WTC11 (cell line): Measurements from ENCODE around the gene ITIH5. TPM values are rescaled to one million over a fixed set of nuclear protein-coding genes. Genes with fewer than 3 reads are reported as not detected.

Experiments
- ATAC-seq: fragments of 200-7000 bp; cut with Tn5 transposase; 2 replicates; pipeline ENCODE4 v1.10.0; 2021; ENCODE audit warnings: mild to moderate bottlenecking, moderate library complexity
- CTCF ChIA-PET: fragments of 300-600 bp; sonication (Branson Sonifier 250); formaldehyde crosslinking; loops from one replicate; lab custom pipeline; 2021; ENCODE audit warnings: antibody characterized with exemption; lab: Charles Lee
- POLR2A ChIA-PET: fragments of 350-600 bp; sonication (Branson Sonifier 250); formaldehyde crosslinking; loops from one replicate; lab custom pipeline; 2021; ENCODE audit warnings: antibody characterized with exemption; lab: Charles Lee
- DNase-seq: peaks from one replicate; pipeline ENCODE4 v3.0.0; 2021; ENCODE audit warnings: low spot score
- H3K27ac Mint-ChIP-seq: 2 replicates; pipeline ENCODE4 v1.8.0; 2021; ENCODE audit warnings: mixed read lengths
- H3K27me3 Mint-ChIP-seq: 2 replicates; pipeline ENCODE4 v1.8.0; 2021; ENCODE audit warnings: low read depth, mild to moderate bottlenecking, moderate library complexity, mixed read lengths
- H3K36me3 Mint-ChIP-seq: 2 replicates; pipeline ENCODE4 v1.8.0; 2021; ENCODE audit warnings: mixed read lengths
- H3K4me1 Mint-ChIP-seq: 2 replicates; pipeline ENCODE4 v1.8.0; 2022; ENCODE audit warnings: mixed read lengths
- H3K4me3 Mint-ChIP-seq: 2 replicates; pipeline ENCODE4 v1.8.0; 2021; ENCODE audit warnings: mild to moderate bottlenecking, moderate library complexity, mixed read lengths
- H3K9me3 Mint-ChIP-seq: 2 replicates; pipeline ENCODE4 v1.8.0; 2021; ENCODE audit warnings: mixed read lengths
- AFF4 ChIP-seq: sonication (generic); formaldehyde crosslinking; IDR thresholded peaks from 2 replicates; pipeline ENCODE4 v1.8.1; 2023; ENCODE audit warnings: mild to moderate bottlenecking, missing genetic modification reagents, borderline replicate concordance
- ARID4B ChIP-seq: sonication (generic); formaldehyde crosslinking; IDR thresholded peaks from 2 replicates; pipeline ENCODE4 v1.8.0; 2023; ENCODE audit warnings: missing genetic modification reagents, mild to moderate bottlenecking, borderline replicate concordance
- ATF1 ChIP-seq: sonication (generic); formaldehyde crosslinking; IDR thresholded peaks from 2 replicates; pipeline ENCODE4 v1.8.1; 2023; ENCODE audit warnings: mild to moderate bottlenecking, moderate library complexity, missing genetic modification reagents
- ATF6 ChIP-seq: sonication (generic); formaldehyde crosslinking; IDR thresholded peaks from 2 replicates; pipeline ENCODE4 v1.8.1; 2023; ENCODE audit warnings: mild to moderate bottlenecking, missing genetic modification reagents
- ERG ChIP-seq: fragments of 250-450 bp; sonication (Bioruptor Pico); IDR thresholded peaks from 2 replicates; pipeline ENCODE4 v1.8.0; 2021; ENCODE audit warnings: mild to moderate bottlenecking
- FOXJ3 ChIP-seq: sonication (generic); formaldehyde crosslinking; IDR thresholded peaks from 2 replicates; pipeline ENCODE4 v1.9.0; 2021; ENCODE audit warnings: missing genetic modification reagents, mild to moderate bottlenecking, borderline replicate concordance
- FOXK1 ChIP-seq: sonication (generic); formaldehyde crosslinking; IDR thresholded peaks from 2 replicates; pipeline ENCODE4 v1.8.0; 2022; ENCODE audit warnings: mild to moderate bottlenecking, moderate library complexity, missing genetic modification reagents
- FOXP1 ChIP-seq: sonication (generic); formaldehyde crosslinking; IDR thresholded peaks from 2 replicates; pipeline ENCODE4 v1.8.0; 2022; ENCODE audit warnings: missing genetic modification reagents, mild to moderate bottlenecking, moderate library complexity, borderline replicate concordance
- IRF2 ChIP-seq: sonication (generic); formaldehyde crosslinking; IDR thresholded peaks from 2 replicates; pipeline ENCODE4 v1.8.0; 2022; ENCODE audit warnings: low read depth, missing genetic modification reagents, borderline replicate concordance
- NR2C2 ChIP-seq: sonication (generic); formaldehyde crosslinking; IDR thresholded peaks from 2 replicates; pipeline ENCODE4 v1.8.0; 2022; ENCODE audit warnings: mild to moderate bottlenecking, missing genetic modification reagents
- SMAD3 ChIP-seq: sonication (generic); formaldehyde crosslinking; IDR thresholded peaks from 2 replicates; pipeline ENCODE4 v1.8.0; 2022; ENCODE audit warnings: missing genetic modification reagents, mild to moderate bottlenecking, borderline replicate concordance
- USF1 ChIP-seq: sonication (generic); formaldehyde crosslinking; IDR thresholded peaks from 2 replicates; pipeline ENCODE4 v1.8.0; 2022; ENCODE audit warnings: mild to moderate bottlenecking, missing genetic modification reagents
- ZMAT4 ChIP-seq: fragments of 250-450 bp; sonication (Bioruptor Pico); IDR thresholded peaks from 2 replicates; pipeline ENCODE4 v1.9.0; 2021; ENCODE audit warnings: mild to moderate bottlenecking
- ZNF219 ChIP-seq: sonication (generic); formaldehyde crosslinking; IDR thresholded peaks from 2 replicates; pipeline ENCODE4 v1.8.0; 2023; ENCODE audit warnings: missing genetic modification reagents, mild to moderate bottlenecking, borderline replicate concordance
- ZNF423 ChIP-seq: fragments of 250-450 bp; sonication (Bioruptor Pico); IDR thresholded peaks from 2 replicates; pipeline ENCODE4 v2.1.2; 2022; ENCODE audit warnings: mild to moderate bottlenecking, moderate library complexity
- total RNA-seq: library from RNA; stranded (reverse); gene quantifications from 3 replicates; pipeline ENCODE4 v1.2.3, GENCODE V29; 2021

ITIH5 gene
- total RNA-seq, 1 experiment from 2014 or later, result 3.1 TPM

- ChIA-PET CTCF (no interaction called here), POLR2A (no interaction called here)
- no peak for TF ChIP-seq ZNF219 (CRISPR knock-in tag)
- no peak for TF ChIP-seq FOXJ3 (CRISPR knock-in tag)
- TF ChIP-seq ARID4B (CRISPR knock-in tag), result no peak
- no peak for TF ChIP-seq ATF6 (CRISPR knock-in tag)
- TF ChIP-seq SMAD3 (CRISPR knock-in tag), result no peak
- no peak for TF ChIP-seq AFF4 (CRISPR knock-in tag)
- no peak for TF ChIP-seq NR2C2
- TF ChIP-seq ZMAT4 (CRISPR knock-in tag), result no peak
- TF ChIP-seq FOXP1 (CRISPR knock-in tag), result no peak
- TF ChIP-seq ZNF423 (CRISPR knock-in tag), result no peak
- TF ChIP-seq FOXK1, result no peak
- no peak for TF ChIP-seq USF1 (CRISPR knock-in tag)
- TF ChIP-seq ATF1, result no peak
- no peak for TF ChIP-seq ERG (CRISPR knock-in tag)
- TF ChIP-seq IRF2 (CRISPR knock-in tag), result no peak
- H3K27ac Mint-ChIP-seq, result no peak overlapping the region
- no peak overlapping the region for H3K4me3 Mint-ChIP-seq
- no peak for ATAC-seq
- 0 out of 2 replicates have a peak, but pooled peaks cover 3% of the 10 kb centered on the region for H3K9me3 Mint-ChIP-seq
- peaks cover 15% of the 10 kb centered on the region for H3K4me1 Mint-ChIP-seq
- H3K36me3 Mint-ChIP-seq, result no peaks in the 10 kb centered on the region
- H3K27me3 Mint-ChIP-seq, result no peaks in the 10 kb centered on the region
- DNase-seq, result no peak
These were observed 148.1 kb downstream of the ITIH5 start for GRCh38 chr10:7518693-7519092.
